Measurements from ENCODE around the gene KIF11. TPM values are rescaled to one million over a fixed set of nuclear protein-coding genes. Genes with fewer than 3 reads are reported as not detected.
A peak's percentile ranks its signal among the peaks of the same experiment; 100 is the strongest.

KIF11 gene
- total RNA-seq, 2 donors from 2014 or later, result 10.2 to 31.6 TPM

GRCh38 chr10:92591550-92592022, 1.3 kb upstream of the KIF11 start:
- no peak for TF ChIP-seq CTCF (IDR thresholded peaks at IDR 0.05)
- Histone ChIP-seq H3K27ac (peak overlapping the region; percentile 90), H3K9ac (ENCODE audit: low read depth in 2 of 2, low read length in 2 of 2) (peak overlapping the region; percentile 53 to 82), H3K9me3 (no peaks in the 10 kb centered on the region), H3K4me3 (peak overlapping the region; percentile 92), H3K27me3 (no peaks in the 10 kb centered on the region), H3K4me1 (no peaks in the 10 kb centered on the region), H3K36me3 (no peaks in the 10 kb centered on the region)
- peak; percentile 91 for DNase-seq
- intact Hi-C loops (cut with DNase I), result no loop called here

GRCh38 chr10:92593619-92594588, 974 bp downstream of the KIF11 start:
- DNase-seq, result no peak
- H3K4me3 ChIP-seq, result peak overlapping the region; percentile 92
- H3K27me3 ChIP-seq, result no peaks in the 10 kb centered on the region
- H3K9ac ChIP-seq (ENCODE audit: low read depth in 2 of 2, low read length in 2 of 2), result peak overlapping the region in 1 of 2 donors; percentile 82
- intact Hi-C loops (cut with DNase I), result no loop called here
- H3K4me1 ChIP-seq, result no peaks in the 10 kb centered on the region
- H3K9me3 ChIP-seq, result no peaks in the 10 kb centered on the region
- H3K27ac ChIP-seq, result peak overlapping the region; percentile 90
- no peaks in the 10 kb centered on the region for H3K36me3 ChIP-seq
- no peak for TF ChIP-seq CTCF (IDR thresholded peaks at IDR 0.05)

GRCh38 chr10:92595505-92595904, 2.6 kb downstream of the KIF11 start:
- H3K9me3 ChIP-seq, result no peaks in the 10 kb centered on the region
- H3K4me1 ChIP-seq, result no peaks in the 10 kb centered on the region
- intact Hi-C loops (cut with DNase I), result no loop called here
- H3K27ac ChIP-seq, result no peak overlapping the region
- no peak for DNase-seq
- no peak overlapping the region for H3K9ac ChIP-seq (ENCODE audit: low read depth in 2 of 2, low read length in 2 of 2)
- no peak for TF ChIP-seq CTCF (IDR thresholded peaks at IDR 0.05)
- no peak overlapping the region for H3K4me3 ChIP-seq
- no peaks in the 10 kb centered on the region for H3K27me3 ChIP-seq
- H3K36me3 ChIP-seq, result no peaks in the 10 kb centered on the region

- Histone ChIP-seq H3K36me3 (no peaks in the 10 kb centered on the region), H3K27ac (no peak overlapping the region), H3K9me3 (no peaks in the 10 kb centered on the region), H3K4me1 (no peaks in the 10 kb centered on the region), H3K27me3 (no peaks in the 10 kb centered on the region), H3K4me3 (no peak overlapping the region), H3K9ac (ENCODE audit: low read depth in 2 of 2, low read length in 2 of 2) (no peak overlapping the region)
- TF ChIP-seq CTCF (IDR thresholded peaks at IDR 0.05), result no peak
- intact Hi-C loops (cut with DNase I), result no loop called here
- no peak for DNase-seq
Measured at GRCh38 chr10:92598321-92598720, 5.4 kb downstream of the KIF11 start.

- no peak overlapping the region for H3K4me3 ChIP-seq
- H3K4me1 ChIP-seq, result no peaks in the 10 kb centered on the region
- H3K36me3 ChIP-seq, result no peaks in the 10 kb centered on the region
- no peak overlapping the region for H3K27ac ChIP-seq
- no peaks in the 10 kb centered on the region for H3K9me3 ChIP-seq
- no peaks in the 10 kb centered on the region for H3K27me3 ChIP-seq
- DNase-seq, result no peak
- no peak for TF ChIP-seq CTCF (IDR thresholded peaks at IDR 0.05)
- H3K9ac ChIP-seq (ENCODE audit: low read depth in 2 of 2, low read length in 2 of 2), result no peak overlapping the region
- intact Hi-C loops (cut with DNase I), result no loop called here
Measured at GRCh38 chr10:92604841-92605240, 11.9 kb downstream of the KIF11 start.

Measured in colonic mucosa (tissue), 4 donors.